H1 (cell line): ENCODE measurements around the gene CGB5. TPM values are rescaled to one million over a fixed set of nuclear protein-coding genes. Genes with fewer than 3 reads are reported as not detected.
"Not testable (repeated sequence)": the region's sequence is repeated elsewhere in the genome, so short reads cannot be mapped to it uniquely, and the experiment has no call there.

Source experiments
- CTCF ChIA-PET: fragments of 300-600 bp; sonication (Branson Sonifier 250); formaldehyde crosslinking; loops from one replicate; lab custom pipeline; 2021; ENCODE audit not compliant: partially characterized antibody; lab: Charles Lee
- POLR2A ChIA-PET: fragments of 300-600 bp; sonication (Branson Sonifier 250); formaldehyde crosslinking; loops from one replicate; lab custom pipeline; 2021; ENCODE audit warnings: inconsistent platforms; ENCODE audit not compliant: partially characterized antibody; lab: Charles Lee
- DNase-seq, 2 experiments: peaks; one replicate each; pipeline versions ENCODE4 v3.0.0 to v3.0.0-alpha.2; 2010 to 2022; ENCODE audit warnings: low spot score in 2 of 2, low read depth in 1 of 2, mixed read lengths in 1 of 2
- FAIRE-seq: peaks from 2 replicates; lab custom pipeline; 2011; peaks lifted over from hg19 to GRCh38; lab: Jason Lieb, UNC
- H2AFZ ChIP-seq: 2 replicates; pipeline ENCODE4 v1.8.1; 2012; ENCODE audit warnings: low read length, inconsistent platforms
- H2AK5ac ChIP-seq: 2 replicates; pipeline ENCODE4 v1.6.1; 2013; ENCODE audit warnings: low read depth, low read length
- H2BK120ac ChIP-seq: replicated peaks from 2 replicates; pipeline ENCODE3; 2013; ENCODE audit warnings: low read depth, low read length, inconsistent platforms
- H2BK12ac ChIP-seq: 2 replicates; pipeline ENCODE4 v1.6.1; 2013; ENCODE audit warnings: low read depth, low read length
- H2BK15ac ChIP-seq: 2 replicates; pipeline ENCODE4 v1.6.1; 2013; ENCODE audit warnings: low read length
- H2BK20ac ChIP-seq: 2 replicates; pipeline ENCODE4 v1.6.1; 2013; ENCODE audit warnings: low read length
- H2BK5ac ChIP-seq: 2 replicates; pipeline ENCODE4 v1.6.1; 2013; ENCODE audit warnings: low read depth, low read length
- H3K14ac ChIP-seq: 2 replicates; pipeline ENCODE4 v1.6.1; 2013; ENCODE audit warnings: inconsistent platforms; ENCODE audit not compliant: insufficient read length
- H3K18ac ChIP-seq: 2 replicates; pipeline ENCODE4 v1.6.1; 2013; ENCODE audit warnings: low read length; ENCODE audit errors: extremely low read depth
- H3K23ac ChIP-seq: 2 replicates; pipeline ENCODE4 v1.6.1; 2013; ENCODE audit warnings: inconsistent platforms; ENCODE audit not compliant: insufficient read length
- H3K23me2 ChIP-seq: 2 replicates; pipeline ENCODE4 v1.6.1; 2013; ENCODE audit warnings: low read depth, low read length
- H3K27ac ChIP-seq: 2 replicates; pipeline ENCODE4 v1.6.1; 2011; ENCODE audit warnings: low read depth, low read length, inconsistent platforms
- H3K27me3 ChIP-seq, 4 experiments: replicated peaks in 1 of 4; 1 replicate in 1 of 4; 2 replicates in 3 of 4; pipeline versions ENCODE4 v1.6.1 to v1.8.1; 2011 to 2013; ENCODE audit warnings: low read length in 3 of 4, mild to moderate bottlenecking in 3 of 4, inconsistent platforms in 2 of 4, mixed read lengths in 2 of 4, moderate library complexity in 1 of 4; ENCODE audit not compliant: control insufficient read depth in 3 of 4, insufficient read depth in 3 of 4; ENCODE audit errors: extremely low read depth in 1 of 4
- H3K36me3 ChIP-seq, 4 experiments: 2 replicates each; pipeline versions ENCODE4 v1.6.1 to v1.8.1; 2011 to 2013; ENCODE audit warnings: mild to moderate bottlenecking in 4 of 4, low read length in 3 of 4, moderate library complexity in 2 of 4, control low read depth in 1 of 4, inconsistent platforms in 1 of 4; ENCODE audit not compliant: insufficient read depth in 4 of 4, control insufficient read depth in 2 of 4
- H3K4ac ChIP-seq: replicated peaks from 2 replicates; pipeline ENCODE3; 2013; ENCODE audit warnings: low read length, low read depth, mixed read lengths, inconsistent platforms; ENCODE audit not compliant: insufficient read length
- H3K4me1 ChIP-seq, 4 experiments: replicated peaks in 1 of 4; 1 replicate in 1 of 4; 2 replicates in 3 of 4; pipeline versions ENCODE4 v1.6.1 to v1.8.1; 2011 to 2013; ENCODE audit warnings: low read length in 3 of 4, inconsistent platforms in 2 of 4, mixed read lengths in 1 of 4; ENCODE audit not compliant: insufficient read depth in 4 of 4, control insufficient read depth in 3 of 4
- H3K4me2 ChIP-seq, 2 experiments: 2 replicates each; pipeline versions ENCODE4 v1.6.1 to v1.8.1; 2011 to 2013; ENCODE audit warnings: low read depth in 2 of 2, low read length in 2 of 2, control low read depth in 1 of 2, inconsistent platforms in 1 of 2, mild to moderate bottlenecking in 1 of 2; ENCODE audit not compliant: insufficient read depth in 1 of 2
- H3K4me3 ChIP-seq, 4 experiments: fragments of 200-600, 300-600 bp in 1 of 4; sonication (generic), shearing (Covaris generic), sonication (Bioruptor Twin) in 1 of 4; 2 replicates each; pipeline versions ENCODE4 v1.5.1 to v1.8.1; 2011 to 2016; ENCODE audit warnings: low read length in 4 of 4, low read depth in 3 of 4, control low read depth in 2 of 4, inconsistent platforms in 2 of 4, mild to moderate bottlenecking in 2 of 4, mixed read lengths in 1 of 4, moderate library complexity in 1 of 4; ENCODE audit not compliant: insufficient read depth in 2 of 4; ENCODE audit errors: extremely low read depth in 1 of 4
- H3K56ac ChIP-seq: replicated peaks from 2 replicates; pipeline ENCODE3; 2013; ENCODE audit warnings: low read depth, mild to moderate bottlenecking, mixed read lengths, low read length, inconsistent platforms; ENCODE audit not compliant: insufficient read length
- H3K79me1 ChIP-seq: 2 replicates; pipeline ENCODE4 v1.6.1; 2013; ENCODE audit warnings: low read depth, low read length, control low read depth
- H3K79me2 ChIP-seq, 2 experiments: 2 replicates each; pipeline versions ENCODE4 v1.6.1 to v1.8.1; 2012 to 2013; ENCODE audit warnings: low read length in 2 of 2, mild to moderate bottlenecking in 2 of 2, inconsistent platforms in 1 of 2; ENCODE audit not compliant: insufficient read depth in 2 of 2, control insufficient read depth in 1 of 2
- H3K9ac ChIP-seq, 4 experiments: replicated peaks in 1 of 4; 1 replicate in 1 of 4; 2 replicates in 3 of 4; pipeline versions ENCODE4 v1.6.1 to v1.8.1; 2011 to 2013; ENCODE audit warnings: low read depth in 3 of 4, low read length in 3 of 4, control low read depth in 2 of 4, mild to moderate bottlenecking in 2 of 4, moderate library complexity in 2 of 4, inconsistent platforms in 1 of 4; ENCODE audit errors: extremely low read depth in 1 of 4
- H3K9me3 ChIP-seq, 2 experiments: 2 replicates each; pipeline versions ENCODE4 v1.6.1 to v1.8.1; 2012 to 2013; ENCODE audit warnings: mild to moderate bottlenecking in 2 of 2, moderate library complexity in 2 of 2, control low read depth in 1 of 2, inconsistent platforms in 1 of 2, low read depth in 1 of 2, low read length in 1 of 2, mixed read lengths in 1 of 2; ENCODE audit not compliant: insufficient read depth in 2 of 2
- H4K20me1 ChIP-seq, 2 experiments: replicated peaks in 1 of 2; 2 replicates each; pipeline versions ENCODE3 to v1.8.1; 2011 to 2013; ENCODE audit warnings: inconsistent platforms in 2 of 2, low read length in 2 of 2, mild to moderate bottlenecking in 1 of 2; ENCODE audit not compliant: insufficient read depth in 2 of 2, control insufficient read depth in 1 of 2
- H4K5ac ChIP-seq: 2 replicates; pipeline ENCODE4 v1.6.1; 2013; ENCODE audit warnings: low read length, low read depth, mixed read lengths, inconsistent platforms; ENCODE audit not compliant: insufficient read length
- H4K8ac ChIP-seq: 2 replicates; pipeline ENCODE4 v1.8.0; 2013; ENCODE audit warnings: mild to moderate bottlenecking, moderate library complexity, low read length, inconsistent platforms; ENCODE audit not compliant: insufficient read depth; ENCODE audit errors: extremely low read depth
- H4K91ac ChIP-seq: replicated peaks from 2 replicates; pipeline ENCODE3; 2013; ENCODE audit warnings: low read length, mixed read lengths, inconsistent platforms; ENCODE audit not compliant: insufficient read length
- WGBS, 2 experiments: shearing (Covaris generic) in 1 of 2; methylation state at CpG; one replicate each; pipeline versions ENCODE4 v1.1.6 to v1.1.7; 2013 to 2015; ENCODE audit warnings: low lambda C conversion rate in 2 of 2, mixed read lengths in 2 of 2, inconsistent platforms in 1 of 2, low coverage in 1 of 2, missing lambda C conversion rate in 1 of 2; ENCODE audit not compliant: insufficient replicate concordance in 2 of 2, insufficient coverage in 1 of 2, insufficient read length in 1 of 2; ENCODE audit errors: extremely low coverage in 1 of 2, missing lambda C conversion rate in 1 of 2; 5-methylcytosine and 5-hydroxymethylcytosine counted together
- polyA plus RNA-seq, 7 experiments: library from polyadenylated mRNA; depleted of rRNA in 3 of 7; stranded (reverse) in 5 of 7; unstranded in 2 of 7; fragments of >200 nt in 5 of 7; fragments of 200-250 nt in 2 of 7; gene quantifications; 1 replicate in 5 of 7; 2 replicates in 1 of 7; 4 replicates in 1 of 7; pipeline versions ENCODE4 v1.2.1 to v1.2.3, GENCODE V29; 2011 to 2013; ENCODE audit warnings: missing spikeins in 2 of 7, mixed read lengths in 2 of 7
- total RNA-seq: library from RNA; stranded (reverse); fragmentation: NEBNext Ultra II Directional; extraction: Animal tissue kit (Norgen Biotek cat#: 25700); gene quantifications from 2 replicates; pipeline ENCODE4 v1.2.1, GENCODE V29; 2021

CGB5 gene
- total and polyA plus RNA-seq, 2 of the 8 experiments (the other 6 are each of a cell fraction or from before 2014, with no cell fraction given), result 0.63 to 0.68 TPM

DNA sequence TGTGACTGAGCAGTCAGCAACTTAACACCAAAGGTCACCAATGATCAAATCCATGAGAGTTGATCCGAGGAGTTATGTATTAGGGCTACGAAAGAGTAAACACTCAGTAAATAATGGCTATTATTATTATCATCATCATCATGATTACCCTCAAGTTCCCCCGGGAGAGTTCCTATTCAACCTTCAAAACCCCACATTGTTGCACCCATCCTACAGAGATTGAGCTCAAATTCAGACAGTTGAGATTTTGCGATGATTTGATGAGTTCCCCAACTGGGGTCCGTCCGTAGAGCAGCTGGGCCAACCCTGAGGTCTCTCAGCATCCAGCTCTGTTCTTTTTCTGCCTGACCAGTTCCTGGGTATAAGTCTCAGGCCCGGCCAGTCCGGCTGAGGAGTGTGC is 5.5 kb upstream of the CGB5 start:
- H3K4me3 ChIP-seq, FAIRE-seq, H3K9me3 ChIP-seq, H3K79me1 ChIP-seq, H3K14ac ChIP-seq, H3K23ac ChIP-seq, H3K36me3 ChIP-seq, H3K18ac ChIP-seq, DNase-seq, H2AK5ac ChIP-seq, H3K4me1 ChIP-seq, H3K9ac ChIP-seq, H3K27ac ChIP-seq, H2BK5ac ChIP-seq, H3K4me2 ChIP-seq, H3K27me3 ChIP-seq, POLR2A ChIA-PET, H4K8ac ChIP-seq, H4K5ac ChIP-seq, H2BK15ac ChIP-seq, H2AFZ ChIP-seq, H4K91ac ChIP-seq, H2BK20ac ChIP-seq, H3K4ac ChIP-seq, H3K79me2 ChIP-seq, H2BK12ac ChIP-seq, H3K56ac ChIP-seq, H3K23me2 ChIP-seq, H4K20me1 ChIP-seq, H2BK120ac ChIP-seq: not testable (repeated sequence)
- whole genome bisulfite sequencing, 2 experiments, result 91% methylated on average over 6 of the region's 8 CpGs; no CpG with 5 or more reads in 1 of the 2 experiments
- CTCF ChIA-PET, result interaction anchor here (0.7 kb wide), 1 partner anchor 237 kb away, joined by 5 read pairs; no protein-coding TSS in a partner anchor

DNA sequence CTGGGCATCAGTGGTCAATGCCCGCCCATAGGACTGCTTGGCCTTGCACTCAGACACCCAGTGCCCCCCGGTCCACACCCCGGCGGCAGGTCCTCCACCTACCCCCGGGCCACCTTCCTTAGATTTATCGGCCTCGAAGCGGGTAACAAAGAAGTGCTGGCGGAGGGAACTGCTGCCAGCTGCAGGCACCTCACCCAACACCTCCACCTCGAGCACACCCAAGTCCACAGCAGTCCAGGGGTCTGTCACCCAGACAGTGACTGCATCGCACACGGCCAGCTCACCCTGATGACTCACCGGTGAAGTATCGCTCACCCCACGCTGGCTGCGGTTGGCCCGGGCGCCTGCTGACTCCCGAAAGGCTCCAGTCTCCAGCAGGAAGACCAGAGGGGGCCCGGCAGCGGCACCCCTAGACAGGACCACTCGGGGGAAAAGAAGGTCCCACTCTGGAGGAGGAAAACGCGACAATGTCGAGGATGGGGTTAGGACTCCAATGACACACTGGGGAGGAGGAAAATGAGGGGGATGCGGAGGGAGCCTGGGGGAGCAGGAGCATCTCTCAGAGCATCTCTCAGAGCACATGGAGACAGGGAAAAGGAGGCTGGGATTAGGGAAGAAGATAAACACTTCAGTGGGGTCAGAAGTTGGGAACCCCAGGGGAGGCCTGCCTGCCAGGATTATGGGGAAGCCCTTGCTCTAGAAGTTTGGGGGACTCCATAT is 4.9 kb upstream of the CGB5 start:
- 0 out of 2 replicates have a peak overlapping the region, but pooled peaks have one; percentile 68 for H4K8ac ChIP-seq
- 88% methylated on average over 20 of the region's 26 CpGs; no CpG with 5 or more reads in 1 of the 2 experiments for WGBS, 2 experiments
- H3K4me2 ChIP-seq, FAIRE-seq, H3K23me2 ChIP-seq, H2BK120ac ChIP-seq, H2BK15ac ChIP-seq, H3K18ac ChIP-seq, H3K4me3 ChIP-seq, H3K79me1 ChIP-seq, H3K4ac ChIP-seq, H2AK5ac ChIP-seq, H2AFZ ChIP-seq, H3K23ac ChIP-seq, H3K14ac ChIP-seq, H3K27me3 ChIP-seq, H3K9ac ChIP-seq, DNase-seq, H2BK5ac ChIP-seq, H4K91ac ChIP-seq, H3K4me1 ChIP-seq, H4K5ac ChIP-seq, H3K27ac ChIP-seq, H4K20me1 ChIP-seq, H3K9me3 ChIP-seq, H2BK12ac ChIP-seq, H3K56ac ChIP-seq, H3K36me3 ChIP-seq, H3K79me2 ChIP-seq, H2BK20ac ChIP-seq, POLR2A ChIA-PET: not testable (repeated sequence)
- CTCF ChIA-PET, result interaction anchor here (0.7 kb wide), 1 partner anchor 237 kb away, joined by 5 read pairs; no protein-coding TSS in a partner anchor
